CD4-positive, alpha-beta T cell treated with Interleukin-6 at 100 ng/mL for 8 hours (primary cell): ENCODE measurements around the gene GABRB2.
"Not testable (repeated sequence)": the region's sequence is repeated elsewhere in the genome, so short reads cannot be mapped to it uniquely, and the experiment has no call there.

ENCODE experiments used
- DNase-seq: peaks from one replicate; pipeline ENCODE4 v3.0.0-alpha.2; 2020; ENCODE audit warnings: mixed read lengths, low spot score

The GABRB2 gene

GRCh38 chr5:161546470-161547301 lies at the start of gene GABRB2:
TSS of gene GABRB2 (minus strand) at chr5:161546725. CDS start at chr5:161546643, 82 bp downstream.
- DNase-seq, result no peak

- DNase-seq, result no peak
Measured at GRCh38 chr5:161585798-161586197, 39.3 kb upstream of the GABRB2 start.

GRCh38 chr5:161580621-161581020 lies 34.1 kb upstream of the GABRB2 start:
- DNase-seq, result no peak

GRCh38 chr5:161572914-161573313 lies 26.4 kb upstream of the GABRB2 start:
- no peak for DNase-seq

GRCh38 chr5:161566081-161566480 lies 19.6 kb upstream of the GABRB2 start:
- DNase-seq, result no peak

- DNase-seq, result no peak
Measured at GRCh38 chr5:161562446-161562845, 15.9 kb upstream of the GABRB2 start.

GRCh38 chr5:161549106-161549505 lies 2.6 kb upstream of the GABRB2 start:
- DNase-seq, result no peak

- DNase-seq, result no peak
Measured at GRCh38 chr5:161548487-161549094, 2.1 kb upstream of the GABRB2 start.

GRCh38 chr5:161547738-161548486 lies 1.4 kb upstream of the GABRB2 start:
- no peak for DNase-seq

GRCh38 chr5:161547406-161547737 lies 847 bp upstream of the GABRB2 start:
- DNase-seq, result no peak

- no peak for DNase-seq
Measured at GRCh38 chr5:161546095-161546469, 443 bp downstream of the GABRB2 start.

GRCh38 chr5:161545344-161546094 lies 1.0 kb downstream of the GABRB2 start:
- DNase-seq, result no peak

GRCh38 chr5:161544350-161544765 lies 2.2 kb downstream of the GABRB2 start:
- DNase-seq, result no peak

- no peak for DNase-seq
Measured at GRCh38 chr5:161539016-161539415, 7.5 kb downstream of the GABRB2 start.

GRCh38 chr5:161535762-161536161 lies 10.8 kb downstream of the GABRB2 start:
- DNase-seq, result no peak

GRCh38 chr5:161530700-161531099 lies 15.8 kb downstream of the GABRB2 start:
- DNase-seq, result no peak

GRCh38 chr5:161513942-161514341 lies 32.6 kb downstream of the GABRB2 start:
- DNase-seq, result no peak

- no peak for DNase-seq
Measured at GRCh38 chr5:161507591-161507990, 38.9 kb downstream of the GABRB2 start.

- not testable (repeated sequence) for DNase-seq
Measured at GRCh38 chr5:161505160-161505559, 41.4 kb downstream of the GABRB2 start.

- no peak for DNase-seq
Measured at GRCh38 chr5:161498531-161498930, 48.0 kb downstream of the GABRB2 start.

- no peak for DNase-seq
Measured at GRCh38 chr5:161483721-161484120, 62.8 kb downstream of the GABRB2 start.

GRCh38 chr5:161481922-161482321 lies 64.6 kb downstream of the GABRB2 start:
- DNase-seq, result no peak
